Tracheal epithelial cell (primary cell): Measurements from ENCODE around the gene AP3S1. TPM values are rescaled to one million over a fixed set of nuclear protein-coding genes. Genes with fewer than 3 reads are reported as not detected.

Experiments used
- total RNA-seq: library from RNA; depleted of rRNA; stranded (reverse); fragments of >200 nt; gene quantifications from 2 replicates; pipeline ENCODE4 v1.2.1, GENCODE V29; 2014

AP3S1 gene
- total RNA-seq: 83.9 and 103 TPM in 2 replicates

DNA sequence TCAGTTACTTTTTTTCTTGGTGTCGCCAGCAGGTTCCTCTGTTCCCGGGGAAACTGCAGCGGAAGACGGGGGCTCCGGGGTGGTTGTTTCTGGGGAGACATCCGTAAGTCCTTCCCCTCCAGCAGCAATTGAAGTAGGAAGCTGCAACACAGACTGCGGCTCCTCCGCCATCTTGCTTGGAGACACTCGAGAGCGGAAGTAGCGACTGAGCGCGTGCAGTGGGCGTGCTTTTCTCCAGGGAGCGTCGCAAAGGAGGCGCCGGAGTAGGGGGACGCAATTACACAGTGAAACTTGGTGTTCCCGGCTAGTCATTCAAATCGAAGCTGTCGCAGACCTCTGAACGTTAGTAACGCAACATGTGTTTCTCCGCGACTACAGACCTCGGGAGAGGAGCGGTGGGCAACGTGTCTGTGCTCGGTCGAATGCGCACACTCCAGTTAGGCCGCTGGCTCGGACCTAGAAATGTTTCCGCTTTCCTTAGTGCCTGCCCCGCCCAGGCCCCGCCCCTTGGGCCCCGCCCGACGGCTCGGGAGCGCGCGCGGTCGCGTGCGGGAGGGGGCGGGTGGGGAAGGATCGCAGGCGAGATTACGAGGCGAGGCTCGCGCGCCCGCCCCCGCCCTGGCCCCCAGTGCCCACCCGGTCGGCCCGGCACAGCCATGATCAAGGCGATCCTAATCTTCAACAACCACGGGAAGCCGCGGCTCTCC, at the start of gene AP3S1, which contains the start of gene ATG12:
TSS of gene AP3S1 (plus strand) at position 554 of the 707 bp plus-strand sequence. CDS start at position 657, 103 bp downstream.
TSS of gene ATG12 (minus strand) at position 184 of the 707 bp plus-strand sequence. CDS start at position 171, 13 bp downstream.

DNA sequence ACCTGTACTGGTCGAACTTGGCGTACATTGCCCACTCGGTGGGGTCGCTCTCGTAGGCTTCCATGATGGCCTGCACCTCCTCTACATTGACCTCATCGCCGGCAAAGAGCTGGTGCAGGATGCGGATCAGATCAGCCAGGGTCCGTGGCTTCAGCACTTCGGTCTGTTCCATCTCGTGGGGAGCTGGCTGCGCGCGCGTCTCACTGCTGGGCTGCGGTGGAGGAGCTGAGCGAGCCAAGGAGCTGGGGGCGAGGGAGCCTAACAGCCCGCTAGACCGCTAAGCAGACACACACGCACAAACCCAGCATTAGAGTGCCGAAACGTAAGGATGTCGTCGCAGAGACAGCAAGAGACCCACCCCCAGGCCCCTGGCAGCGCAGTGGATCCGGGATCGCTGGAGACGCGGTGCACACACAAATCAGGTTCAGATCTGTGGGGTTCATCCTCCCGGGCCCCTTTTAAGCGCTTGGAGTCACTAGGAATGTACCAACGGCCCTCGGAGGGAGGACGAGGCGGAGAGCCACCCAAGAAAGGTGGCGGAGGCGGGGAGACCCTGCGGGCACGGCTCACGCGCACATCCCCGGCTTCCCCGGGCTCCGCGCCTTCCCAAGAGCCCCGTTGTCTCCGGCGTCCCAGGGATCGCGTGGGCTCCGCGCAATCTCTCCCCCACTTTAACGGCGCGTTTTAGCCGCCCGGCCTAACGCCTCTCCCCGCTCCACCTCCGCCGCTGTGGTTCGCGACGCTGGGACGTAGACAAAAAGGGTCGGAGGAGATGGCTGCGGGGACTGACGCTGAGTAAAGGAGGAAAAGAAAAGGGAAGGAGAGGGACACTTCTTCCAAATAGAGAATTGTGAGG, 25.3 kb upstream of the AP3S1 start, which contains the start of gene CDO1:
TSS of gene CDO1 (minus strand) at position 434 of the 856 bp plus-strand sequence. CDS start at position 172, 262 bp downstream.

GRCh38 chr5:115962239-115962564, 120.5 kb downstream of the AP3S1 start, which contains the start of gene LVRN:
Gene LVRN, plus strand, starts transcription at chr5:115962475. Its CDS starts 143 bp downstream, at chr5:115962618.

Other genes with a start within 250 kb of the AP3S1 start
- 0.43 and 0.72 TPM in 2 replicates for gene TICAM2, start 239.5 kb upstream of the AP3S1 start, total RNA-seq
- 84.8 and 88.9 TPM in 2 replicates for gene TMED7, start 215.9 kb upstream of the AP3S1 start, total RNA-seq
- gene CDO1, start 25.3 kb upstream of the AP3S1 start, total RNA-seq: 0.24 TPM in 1 of 2 replicates, not detected in the other
- 43.6 and 55.0 TPM in 2 replicates for gene ATG12, start 370 bp upstream of the AP3S1 start, total RNA-seq
- 0.24 TPM in 1 of 2 replicates, not detected in the other for gene LVRN, start 120.5 kb downstream of the AP3S1 start, total RNA-seq
- not detected in 2 replicates for gene ARL14EPL, start 190.5 kb downstream of the AP3S1 start, total RNA-seq
- 41.2 and 43.1 TPM in 2 replicates for gene COMMD10, start 243.1 kb downstream of the AP3S1 start, total RNA-seq